NCI-H460 (cell line): ENCODE data around the gene CD74. TPM values are rescaled to one million over a fixed set of nuclear protein-coding genes. Genes with fewer than 3 reads are reported as not detected.

Experiments used
- DNase-seq: peaks from one replicate; pipeline ENCODE4 v3.0.0-alpha.2; 2016; ENCODE audit warnings: low read depth; ENCODE audit errors: extremely low read depth
- total RNA-seq: library from RNA; depleted of rRNA; stranded (reverse); fragments of >200 nt; shearing (Covaris generic); gene quantifications from 2 replicates; pipeline ENCODE4 v1.2.3, GENCODE V29; 2014; rRNA removed

CD74 gene
- total RNA-seq, 1 experiment from 2014 or later = not detected

- DNase-seq = no peak
Measured at GRCh38 chr5:150374651-150375050, 38.1 kb downstream of the CD74 start.

DNA sequence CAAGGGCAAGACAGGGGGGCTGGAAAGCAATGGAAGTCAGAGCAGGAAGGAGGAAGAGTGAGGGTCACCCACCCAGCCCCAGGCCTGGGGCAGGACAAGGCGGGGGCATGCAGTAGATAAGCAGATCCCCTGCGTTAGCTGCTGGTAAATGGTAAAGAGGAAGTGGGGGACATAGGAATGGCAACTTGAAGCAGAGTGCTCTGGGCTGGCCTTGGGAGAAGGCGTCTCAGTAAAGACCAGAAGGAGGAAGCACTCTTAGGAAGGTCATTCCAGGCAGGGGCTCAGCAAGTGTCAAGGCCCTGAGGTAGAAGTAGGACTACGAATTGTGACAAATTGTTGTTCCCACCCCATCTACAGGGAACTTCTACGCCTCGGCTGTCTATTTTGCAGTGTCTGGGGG lies 40.1 kb downstream of the CD74 start:
- no peak for DNase-seq

DNA sequence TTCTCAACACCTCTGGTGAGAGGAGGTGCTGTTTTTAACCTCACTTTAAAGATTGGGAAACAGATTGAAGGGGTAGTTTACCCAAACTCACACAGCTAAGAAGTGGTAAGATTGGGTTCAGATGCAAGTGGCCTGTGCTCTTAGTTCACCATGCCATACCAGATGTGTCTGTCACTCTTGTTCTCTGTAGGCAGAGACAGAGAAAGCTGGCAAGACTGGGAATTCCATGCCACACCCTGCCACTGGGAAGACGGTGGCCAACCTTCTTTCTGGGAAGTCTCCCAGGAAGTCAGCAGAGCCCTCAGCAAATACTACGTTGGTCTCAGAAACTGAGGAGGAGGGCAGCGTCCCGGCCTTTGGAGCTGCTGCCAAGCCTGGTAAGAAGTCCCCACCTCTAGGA lies 44.2 kb downstream of the CD74 start:
- DNase-seq = no peak

DNA sequence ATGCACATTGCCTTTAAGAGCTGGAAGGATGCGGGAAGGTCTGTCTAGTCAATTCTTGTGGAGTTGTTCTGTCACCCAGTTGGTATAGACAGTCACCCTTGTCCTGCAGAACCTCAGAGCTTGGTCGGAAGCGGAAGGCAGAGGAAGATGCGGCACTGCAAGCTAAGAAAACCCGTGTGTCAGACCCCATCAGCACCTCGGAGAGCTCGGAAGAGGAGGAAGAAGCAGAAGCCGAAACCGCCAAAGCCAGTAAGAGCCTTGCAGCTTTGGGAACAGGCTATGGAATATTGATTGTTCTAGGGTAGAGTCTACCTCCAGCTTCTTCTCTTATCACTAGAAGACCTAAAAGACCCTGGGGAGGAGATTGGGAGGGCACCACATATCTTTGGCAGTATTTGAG lies 48.7 kb downstream of the CD74 start:
- no peak for DNase-seq

GRCh38 chr5:150363185-150363584 lies 49.5 kb downstream of the CD74 start:
- no peak for DNase-seq

DNA sequence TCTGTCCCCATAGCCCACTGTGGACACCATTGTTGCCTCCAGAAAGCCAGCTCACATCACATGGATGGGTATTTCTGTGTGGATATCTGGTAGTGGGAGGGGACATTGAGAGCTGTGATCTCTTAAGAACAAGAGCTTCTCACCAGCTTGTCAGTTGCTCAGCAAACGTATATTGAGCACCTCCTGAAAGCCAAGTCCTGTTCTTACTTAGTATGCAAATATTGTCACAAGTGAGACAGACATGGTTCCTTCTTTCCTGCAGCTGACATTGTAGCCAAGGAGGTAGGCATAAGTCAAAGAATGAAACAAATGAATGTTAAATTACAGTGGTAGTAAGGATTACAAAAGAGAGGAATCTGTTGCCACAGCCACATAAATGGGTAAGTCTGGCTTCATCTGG lies 51.4 kb downstream of the CD74 start:
- no peak for DNase-seq

- no peak for DNase-seq
Measured at GRCh38 chr5:150358261-150359095, 54.2 kb downstream of the CD74 start.

DNA sequence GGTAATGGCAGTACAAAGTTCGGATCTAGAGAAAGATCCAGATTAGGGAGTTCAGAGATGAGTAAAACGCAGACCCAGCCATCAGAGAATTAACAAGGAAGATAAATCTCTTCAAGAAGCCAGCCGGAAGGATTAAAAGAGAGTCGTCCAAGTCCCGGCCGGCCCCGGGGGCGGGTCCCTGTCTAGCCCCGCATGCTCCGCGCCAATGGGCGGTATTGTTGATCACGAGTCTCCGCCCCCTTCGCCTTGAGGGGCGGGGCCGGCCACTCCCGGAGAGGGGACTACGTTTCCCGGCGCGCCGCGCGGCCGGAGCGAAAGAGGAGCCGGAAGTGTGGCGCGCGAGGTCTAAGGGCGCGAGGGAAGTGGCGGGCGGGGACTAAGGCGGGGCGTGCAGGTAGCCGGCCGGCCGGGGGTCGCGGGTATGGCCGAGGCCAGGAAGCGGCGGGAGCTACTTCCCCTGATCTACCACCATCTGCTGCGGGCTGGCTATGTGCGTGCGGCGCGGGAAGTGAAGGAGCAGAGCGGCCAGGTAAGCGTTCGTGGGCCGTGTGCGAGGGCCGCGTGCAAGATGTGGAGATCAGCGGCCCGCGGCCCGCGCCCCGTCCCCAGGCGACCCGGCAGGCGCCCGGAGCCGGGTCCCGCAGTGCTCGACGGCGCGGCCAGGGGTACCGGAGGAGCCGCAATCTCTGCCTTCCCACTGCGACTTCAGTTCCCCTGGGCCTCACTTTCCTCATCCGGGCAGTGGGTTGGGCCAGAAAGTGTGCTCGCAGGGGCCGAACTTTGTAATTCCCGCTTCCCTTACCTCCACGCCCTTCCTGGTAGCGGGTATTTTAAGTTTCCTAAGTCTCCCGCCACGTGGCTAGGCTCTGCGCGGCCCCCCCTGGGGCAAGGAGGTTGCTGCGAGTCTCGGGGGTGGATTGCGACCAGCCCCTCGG lies 55.1 kb downstream of the CD74 start, which contains the start of gene TCOF1:
Gene TCOF1, plus strand, starts transcription at position 372 of the 935 bp plus-strand sequence. Its CDS starts 50 bp downstream, at position 422.
- peak; percentile 94 for DNase-seq

- no peak for DNase-seq
Measured at GRCh38 chr5:150356575-150357294, 56.0 kb downstream of the CD74 start.

DNA sequence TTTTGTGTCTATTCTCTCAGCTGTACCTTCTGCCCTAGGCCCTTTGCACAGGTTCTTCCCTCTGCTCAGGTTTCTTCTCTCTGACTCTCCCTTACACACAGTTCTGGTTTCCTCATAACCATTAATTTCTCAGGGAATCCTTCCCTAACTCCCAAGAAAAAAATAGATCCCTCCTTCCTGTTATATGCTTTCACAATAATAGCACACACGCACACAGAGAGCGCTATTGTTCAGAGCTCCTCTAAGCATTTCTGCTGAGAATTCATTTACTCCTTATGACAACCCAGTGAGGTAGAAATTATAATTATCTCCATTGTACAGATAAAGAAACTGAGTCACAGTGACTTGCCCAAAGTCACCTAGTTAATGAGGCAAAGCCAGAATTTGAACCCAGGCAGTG lies 56.9 kb downstream of the CD74 start:
- no peak for DNase-seq

- no peak for DNase-seq
Measured at GRCh38 chr5:150353032-150353675, 59.6 kb downstream of the CD74 start.

DNA sequence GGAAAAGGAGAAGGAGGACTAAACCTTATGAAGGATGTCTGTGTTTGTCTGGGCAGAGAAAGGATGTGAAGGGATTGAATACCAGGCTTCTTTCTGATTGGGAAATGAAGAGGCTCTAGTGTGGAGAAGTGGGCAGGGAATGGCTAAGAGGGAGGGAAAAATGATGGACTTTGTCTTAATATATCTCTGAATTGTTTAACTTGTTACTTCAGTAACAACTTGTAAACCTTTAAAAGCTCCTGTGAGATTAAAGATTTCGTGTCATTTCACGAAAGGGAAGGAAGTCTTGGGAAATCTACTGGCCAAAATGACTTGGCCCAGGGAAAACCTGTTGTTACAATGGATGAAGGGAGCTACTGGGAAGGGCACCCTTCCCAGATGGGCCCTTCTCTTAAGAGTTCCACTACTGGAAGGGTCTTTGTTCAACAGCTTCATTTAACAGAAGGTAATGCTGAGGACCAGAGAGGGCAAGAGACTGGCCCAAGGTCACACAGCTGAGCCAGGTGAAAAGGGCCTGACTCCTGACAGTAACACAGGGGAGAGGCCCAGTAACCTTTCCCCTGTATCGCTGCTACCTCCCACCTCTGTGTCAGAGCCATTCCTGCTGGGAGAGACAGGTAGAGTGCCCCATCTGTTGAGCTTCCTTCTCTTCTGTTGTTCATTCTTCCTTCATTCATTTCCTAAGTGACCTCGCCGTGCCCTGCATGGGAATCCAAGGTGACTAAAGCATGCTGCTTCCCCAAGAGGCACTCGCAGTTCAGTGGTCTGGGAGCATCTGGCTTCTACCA lies 60.3 kb downstream of the CD74 start:
- no peak for DNase-seq

Other genes starting within 250 kb of the CD74 start
- not detected in 2 replicates for gene CDX1, start 246.1 kb downstream of the CD74 start, total RNA-seq
- 1.6 TPM in 2 replicates for gene SLC6A7, start 222.8 kb downstream of the CD74 start, total RNA-seq
- gene CAMK2A, start 123.1 kb downstream of the CD74 start, total RNA-seq = not detected in 2 replicates
- 0.06 and 0.22 TPM in 2 replicates for gene ARSI, start 110.0 kb downstream of the CD74 start, total RNA-seq
- gene TCOF1, start 55.2 kb downstream of the CD74 start, total RNA-seq = 39.9 and 46.4 TPM in 2 replicates
- gene RPS14, start 36.8 kb upstream of the CD74 start, total RNA-seq = 4,447 and 4,846 TPM in 2 replicates
- 19.5 and 20.8 TPM in 2 replicates for gene NDST1, start 95.2 kb upstream of the CD74 start, total RNA-seq
- gene SYNPO, start 227.8 kb upstream of the CD74 start, total RNA-seq = 11.0 and 11.3 TPM in 2 replicates
- gene MYOZ3, start 248.3 kb upstream of the CD74 start, total RNA-seq = not detected in 2 replicates